Hematopoietic multipotent progenitor cell treated with erythropoietin and hydrocortisone succinate and interleukin-3 and kit ligand, for 15 days (in vitro differentiated cells): ENCODE results near the gene ZNF503.

ENCODE experiments used
- DNase-seq: peaks from one replicate; pipeline ENCODE4 v3.0.0-alpha.2; 2015; ENCODE audit warnings: low spot score

ZNF503 gene

DNA sequence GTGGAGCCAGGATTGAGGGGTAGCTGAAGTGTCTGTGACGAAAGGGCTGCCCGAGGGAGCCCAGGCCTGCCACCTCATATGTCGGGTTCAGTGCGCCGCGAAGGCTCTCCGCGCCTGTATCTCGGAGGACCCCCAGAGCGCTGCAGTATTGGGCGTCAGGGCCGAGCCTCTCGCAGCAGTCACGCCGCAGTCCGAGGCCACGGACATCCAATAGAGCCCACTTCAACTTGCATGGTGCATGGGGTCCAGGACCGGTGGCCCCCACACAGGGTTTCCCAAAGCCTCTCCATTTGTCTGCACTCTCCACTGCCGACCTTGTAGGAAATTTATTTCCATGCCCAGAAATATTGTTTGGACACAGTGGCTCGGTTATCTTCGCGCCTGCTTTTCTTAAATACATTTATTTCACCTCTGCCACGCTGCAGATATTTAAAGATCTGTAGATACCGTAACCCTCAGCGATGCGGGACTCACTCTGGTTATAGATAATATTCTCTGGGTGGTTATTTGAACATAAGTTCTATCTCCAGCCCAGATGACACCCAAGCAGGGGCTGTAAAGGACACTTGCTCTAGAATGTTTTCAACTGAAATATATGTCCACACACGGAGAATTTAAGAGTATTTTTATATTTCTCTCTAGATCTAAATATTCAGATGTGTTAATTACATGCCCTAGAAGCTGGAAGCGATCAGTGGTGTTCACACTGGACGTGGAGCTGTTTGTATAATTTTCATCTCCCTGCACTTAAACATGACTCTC, 5.1 kb upstream of the ZNF503 start:
- no peak for DNase-seq

GRCh38 chr10:75405598-75406461, 4.3 kb upstream of the ZNF503 start:
- no peak for DNase-seq

DNA sequence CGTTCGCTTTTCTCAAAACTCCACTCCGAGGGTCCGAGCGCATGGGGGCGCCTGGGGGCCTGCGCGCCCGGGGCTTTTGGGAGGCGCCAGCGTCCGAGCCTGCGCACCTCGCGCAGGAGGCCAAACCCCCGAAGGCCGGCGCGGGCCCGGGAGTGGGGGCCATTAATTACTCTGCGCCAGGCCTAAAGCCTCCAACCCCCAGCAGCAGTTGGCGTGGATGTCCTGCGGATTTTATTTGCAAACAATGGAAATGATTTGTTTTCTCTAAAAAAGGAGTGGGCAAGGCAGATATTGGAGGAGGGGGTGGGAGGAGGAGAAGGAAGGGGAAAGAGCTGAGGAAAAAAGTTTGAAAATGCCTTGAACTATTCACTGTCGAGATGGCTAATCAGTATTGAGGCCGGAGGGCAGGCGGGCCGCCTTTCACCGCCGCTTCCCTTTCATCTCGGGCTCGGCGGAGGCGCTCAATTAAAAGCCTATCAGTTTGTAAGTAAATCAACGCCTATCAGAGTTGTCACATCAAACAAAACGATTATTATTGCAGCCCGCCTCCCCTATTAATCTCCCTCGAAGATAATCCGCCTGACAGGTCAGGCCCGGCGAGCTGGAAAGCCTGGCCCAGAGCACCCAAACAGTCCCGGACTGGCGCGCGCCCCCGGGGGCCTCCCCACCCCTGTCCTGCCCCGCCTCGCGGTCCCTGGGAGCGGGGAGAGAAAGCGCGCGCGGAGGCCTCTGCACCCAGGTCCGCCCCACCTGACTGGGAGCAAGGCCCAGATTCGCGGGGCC, 3.4 kb upstream of the ZNF503 start:
- no peak for DNase-seq

DNA sequence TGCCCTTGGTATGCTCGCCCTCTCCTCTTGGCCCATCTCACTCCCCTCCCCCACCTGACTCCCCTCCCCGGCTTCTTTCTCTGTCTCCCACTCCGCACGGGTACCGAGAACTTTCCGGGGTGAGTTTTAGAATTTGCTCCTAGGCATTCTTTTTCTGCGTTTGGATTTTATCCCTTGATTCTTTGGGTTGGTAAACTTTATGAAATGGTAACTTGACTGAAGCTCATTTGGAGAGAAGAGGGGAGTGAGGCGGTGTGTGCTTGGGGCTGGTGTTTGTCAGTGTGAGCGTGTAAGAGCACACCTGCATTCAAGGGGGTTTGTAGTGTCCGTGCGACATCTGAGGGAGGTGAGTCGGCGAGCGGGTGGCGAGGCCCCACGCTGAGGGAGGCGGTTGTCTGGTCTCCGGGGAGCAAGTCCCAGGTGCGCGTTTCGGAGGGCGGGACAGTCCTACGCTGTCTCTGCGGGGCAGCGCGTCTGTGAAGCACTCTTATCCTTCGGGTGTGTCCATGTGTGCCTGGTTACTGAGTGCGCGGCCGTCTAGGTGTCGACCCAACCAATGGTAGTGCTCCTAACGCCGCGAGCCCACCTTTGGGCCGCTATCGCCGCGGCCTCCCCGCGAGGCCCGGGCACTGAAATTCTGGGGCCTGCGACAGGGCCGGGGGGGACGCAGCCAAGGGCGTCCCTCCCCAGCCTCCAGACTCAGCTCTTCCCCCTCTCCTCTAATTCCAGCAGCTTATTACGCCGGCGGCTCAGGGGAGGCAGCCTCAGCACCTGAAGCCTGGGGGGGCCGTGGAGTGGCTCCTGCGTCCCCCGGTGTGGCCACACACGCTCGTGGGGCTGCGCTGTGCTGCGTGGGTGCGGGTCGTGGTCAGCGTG, 2.6 kb upstream of the ZNF503 start:
- no peak for DNase-seq

DNA sequence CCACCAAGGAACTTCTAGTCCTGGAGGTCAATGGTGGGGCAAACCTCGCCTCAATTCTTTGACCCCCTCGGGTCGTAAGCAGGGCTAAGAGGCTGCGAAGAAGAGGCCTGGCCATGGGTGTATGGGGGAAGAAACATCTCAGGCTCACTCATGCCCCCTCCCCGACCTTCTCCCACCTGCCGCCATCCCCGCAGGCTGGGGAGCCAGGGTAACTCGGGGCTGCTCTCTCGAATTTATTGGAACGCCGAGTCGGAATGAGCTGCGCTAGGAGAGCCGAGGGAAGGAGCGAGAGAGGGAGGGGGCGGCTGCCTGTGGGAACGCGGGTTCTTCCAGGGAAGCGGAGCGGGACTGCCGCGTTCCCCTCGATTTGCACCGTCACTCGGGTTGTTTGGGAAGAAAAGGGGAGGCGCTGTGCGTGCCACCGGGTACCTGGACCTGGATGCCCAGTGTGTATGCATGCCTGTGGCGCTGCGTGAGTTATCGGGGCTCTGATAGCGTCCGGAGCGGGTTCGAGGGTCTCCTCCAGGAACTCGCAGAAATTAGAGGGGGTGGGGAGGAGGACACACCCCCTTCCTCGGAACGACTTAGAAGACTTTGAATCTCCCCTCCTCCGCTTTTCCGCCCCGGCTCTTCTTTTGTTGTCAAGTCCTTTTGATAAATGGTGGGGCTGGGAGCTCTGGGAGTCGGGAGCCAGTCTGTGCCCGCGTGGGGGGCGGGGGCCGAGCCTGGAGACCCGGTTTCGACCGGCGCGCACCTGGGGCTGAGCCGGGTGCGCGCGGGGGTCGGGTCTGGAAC, 1.8 kb upstream of the ZNF503 start:
- no peak for DNase-seq

GRCh38 chr10:75402486-75403143, 1.1 kb upstream of the ZNF503 start:
- DNase-seq = no peak

- no peak for DNase-seq
These were observed 594 bp downstream of the ZNF503 start for GRCh38 chr10:75400771-75401568.

DNA sequence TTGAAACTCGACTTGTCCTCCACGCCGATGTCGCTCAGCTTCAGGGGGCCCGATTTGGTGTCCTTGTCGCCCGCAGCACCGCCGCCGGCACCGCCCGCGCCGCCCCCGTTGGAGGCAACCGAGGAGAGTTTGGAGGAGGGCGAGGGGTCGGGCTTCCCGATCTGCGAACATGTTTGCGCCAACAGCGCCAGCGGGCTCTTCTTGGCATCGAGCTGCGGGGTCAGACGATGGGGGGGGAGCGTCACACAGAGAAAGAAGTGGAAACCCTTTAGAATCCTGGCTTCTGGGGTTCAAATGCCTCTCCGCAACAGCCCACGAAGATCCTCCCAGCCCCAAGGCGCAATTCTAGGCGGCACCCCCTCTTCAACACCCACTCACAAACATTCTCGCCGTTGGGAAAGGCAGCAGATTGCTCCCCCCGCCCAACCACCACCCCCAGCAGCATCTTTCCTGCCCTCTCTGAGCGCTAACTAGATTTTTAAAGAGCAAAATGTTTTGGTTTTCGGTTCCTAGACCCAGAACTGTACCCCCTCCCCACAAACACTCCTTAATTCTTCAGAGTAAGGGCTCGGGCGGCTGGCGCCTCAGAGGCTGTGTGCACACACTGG, 1.3 kb downstream of the ZNF503 start:
- no peak for DNase-seq

DNA sequence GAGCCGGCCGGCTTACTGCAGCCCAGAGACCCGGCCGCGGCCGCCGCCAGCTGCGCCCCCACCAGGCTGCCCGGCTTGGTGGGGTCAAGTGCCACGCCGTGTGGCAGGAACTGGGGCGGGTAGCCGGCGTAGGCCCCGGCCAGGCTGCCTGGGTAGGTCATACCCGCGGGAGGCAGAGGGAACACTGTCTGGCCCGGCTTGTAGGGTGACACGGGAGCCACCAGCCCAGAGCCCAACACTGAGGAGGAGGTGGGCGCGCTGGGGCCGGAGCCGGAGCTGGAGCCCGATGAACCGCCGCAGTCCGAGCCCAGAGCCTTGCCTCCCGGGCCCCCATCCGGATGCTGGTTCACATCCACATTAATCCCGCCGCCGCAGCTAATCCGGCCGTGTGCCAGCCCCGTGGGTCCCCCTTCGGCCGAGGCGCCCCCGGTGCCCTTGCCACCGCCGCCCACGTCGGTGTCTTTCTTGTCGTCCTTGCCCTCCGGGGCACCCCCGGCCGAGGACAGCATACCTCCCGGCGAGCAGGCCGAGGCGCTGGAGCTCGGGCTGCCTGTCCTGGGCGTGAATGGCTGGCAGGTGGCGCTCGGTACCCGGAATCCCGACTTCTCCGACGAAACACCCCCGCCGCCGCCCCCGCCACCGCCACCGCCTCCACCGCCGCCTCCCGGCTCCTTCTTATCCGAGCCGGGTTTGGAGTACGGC, 2.0 kb downstream of the ZNF503 start:
- DNase-seq = no peak

GRCh38 chr10:75398692-75399460, 2.7 kb downstream of the ZNF503 start:
- no peak for DNase-seq

DNA sequence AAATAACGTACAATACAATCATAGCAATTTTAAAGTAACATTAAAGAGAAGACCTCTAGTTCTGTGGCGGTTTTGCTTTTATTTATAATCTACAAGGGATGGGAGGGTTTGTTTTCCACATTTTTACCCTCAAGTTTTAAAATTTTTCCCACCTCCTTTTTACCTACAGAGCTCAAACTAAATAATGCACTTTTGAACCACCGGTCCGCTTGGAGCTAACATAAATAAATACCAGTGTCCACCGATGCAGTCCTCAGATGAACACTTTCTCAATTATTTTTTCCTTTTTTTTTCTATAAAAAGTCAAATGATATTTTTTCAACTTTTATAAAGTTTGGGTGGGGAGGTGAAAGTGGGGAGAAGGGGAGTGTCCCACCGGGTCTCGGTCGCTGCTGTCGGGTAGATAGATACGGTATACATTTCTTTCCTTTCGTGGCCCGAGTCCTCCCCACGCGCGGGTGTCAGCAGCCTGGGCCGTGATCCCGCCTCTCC, 3.3 kb downstream of the ZNF503 start:
- no peak for DNase-seq

DNA sequence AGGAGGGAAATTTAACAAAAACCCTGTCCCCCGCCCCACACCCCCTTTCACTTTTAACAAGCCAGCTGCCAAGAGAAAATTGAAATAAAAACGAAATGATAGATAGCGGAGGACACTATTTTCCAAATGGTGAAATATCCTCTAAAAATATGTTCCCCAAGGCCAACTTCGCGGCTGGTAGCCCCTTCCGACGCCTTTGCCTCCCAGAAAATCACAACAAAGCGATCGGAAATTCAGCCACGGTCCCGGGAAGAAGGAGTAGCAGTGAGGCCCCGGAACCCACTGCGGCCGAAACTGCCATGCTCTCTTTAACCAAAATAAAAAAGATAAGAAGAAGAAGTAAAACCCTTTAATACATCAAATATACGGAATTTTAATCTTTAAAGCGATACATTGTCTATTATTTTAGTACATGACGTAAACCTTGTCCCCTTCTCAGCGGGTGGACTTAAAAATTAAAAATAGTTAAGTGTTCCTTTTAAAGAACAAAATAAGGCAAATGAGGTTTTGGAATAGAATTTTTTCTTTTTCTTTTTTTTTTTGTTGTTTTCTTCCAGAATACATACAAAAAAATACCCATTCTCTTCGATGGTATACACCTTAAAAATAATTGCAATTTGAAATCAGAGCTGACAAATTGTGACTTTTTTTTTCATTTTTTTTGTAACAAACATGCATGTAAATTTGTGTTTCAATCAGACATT, 3.9 kb downstream of the ZNF503 start:
- DNase-seq = no peak

GRCh38 chr10:75396631-75397495, 4.7 kb downstream of the ZNF503 start:
- DNase-seq = no peak

- no peak for DNase-seq
These were observed 5.5 kb downstream of the ZNF503 start for GRCh38 chr10:75395932-75396630.
